ENCODE results near the gene EIF4E.

EIF4E gene

GRCh38 chr4:98865059-98865458 lies 63.9 kb downstream of the EIF4E start:
- no peak for TF ChIP-seq CTCF (IDR thresholded peaks at IDR 0.05; ENCODE audit: insufficient read depth, low read length, poor library complexity, severe bottlenecking)
- H3K36me3 ChIP-seq (ENCODE audit: control insufficient read depth, insufficient read depth, low read length), result no peaks in the 10 kb centered on the region
- H3K4me3 ChIP-seq (replicated peaks; ENCODE audit: low read depth, low read length), result no peak overlapping the region
- no peaks in the 10 kb centered on the region for H3K27me3 ChIP-seq (replicated peaks; ENCODE audit: control insufficient read depth, insufficient read depth, low read length)
- no peak for DNase-seq (ENCODE audit: extremely low read depth, insufficient read length)

GRCh38 chr4:98864560-98864959 lies 64.4 kb downstream of the EIF4E start:
- no peak for TF ChIP-seq CTCF (IDR thresholded peaks at IDR 0.05; ENCODE audit: insufficient read depth, low read length, poor library complexity, severe bottlenecking)
- DNase-seq (ENCODE audit: extremely low read depth, insufficient read length), result no peak
- no peaks in the 10 kb centered on the region for H3K27me3 ChIP-seq (replicated peaks; ENCODE audit: control insufficient read depth, insufficient read depth, low read length)
- H3K36me3 ChIP-seq (ENCODE audit: control insufficient read depth, insufficient read depth, low read length), result no peaks in the 10 kb centered on the region
- no peak overlapping the region for H3K4me3 ChIP-seq (replicated peaks; ENCODE audit: low read depth, low read length)

- Histone ChIP-seq H3K4me3 (replicated peaks; ENCODE audit: low read depth, low read length) (no peak overlapping the region), H3K27me3 (replicated peaks; ENCODE audit: control insufficient read depth, insufficient read depth, low read length) (no peaks in the 10 kb centered on the region), H3K36me3 (ENCODE audit: control insufficient read depth, insufficient read depth, low read length) (no peaks in the 10 kb centered on the region)
- TF ChIP-seq CTCF (IDR thresholded peaks at IDR 0.05; ENCODE audit: insufficient read depth, low read length, poor library complexity, severe bottlenecking), result no peak
- no peak for DNase-seq (ENCODE audit: extremely low read depth, insufficient read length)
Measured at GRCh38 chr4:98862371-98862770, 66.6 kb downstream of the EIF4E start.

GRCh38 chr4:98861100-98861884 lies 67.6 kb downstream of the EIF4E start:
- no peaks in the 10 kb centered on the region for H3K27me3 ChIP-seq (replicated peaks; ENCODE audit: control insufficient read depth, insufficient read depth, low read length)
- no peaks in the 10 kb centered on the region for H3K36me3 ChIP-seq (ENCODE audit: control insufficient read depth, insufficient read depth, low read length)
- TF ChIP-seq CTCF (IDR thresholded peaks at IDR 0.05; ENCODE audit: insufficient read depth, low read length, poor library complexity, severe bottlenecking), result no peak
- H3K4me3 ChIP-seq (replicated peaks; ENCODE audit: low read depth, low read length), result no peak overlapping the region
- no peak for DNase-seq (ENCODE audit: extremely low read depth, insufficient read length)

- Histone ChIP-seq H3K27me3 (replicated peaks; ENCODE audit: control insufficient read depth, insufficient read depth, low read length) (no peaks in the 10 kb centered on the region; the same call in 1 of the 2 replicates), H3K4me3 (replicated peaks; ENCODE audit: low read depth, low read length) (no peak overlapping the region), H3K36me3 (ENCODE audit: control insufficient read depth, insufficient read depth, low read length) (no peaks in the 10 kb centered on the region)
- DNase-seq (ENCODE audit: extremely low read depth, insufficient read length), result no peak
- no peak for TF ChIP-seq CTCF (IDR thresholded peaks at IDR 0.05; ENCODE audit: insufficient read depth, low read length, poor library complexity, severe bottlenecking)
Measured at GRCh38 chr4:98851806-98852205, 77.1 kb downstream of the EIF4E start.

Measured in GM06990 (cell line).